ENCODE measurements around the gene MAPKAPK2.

The MAPKAPK2 gene

DNA sequence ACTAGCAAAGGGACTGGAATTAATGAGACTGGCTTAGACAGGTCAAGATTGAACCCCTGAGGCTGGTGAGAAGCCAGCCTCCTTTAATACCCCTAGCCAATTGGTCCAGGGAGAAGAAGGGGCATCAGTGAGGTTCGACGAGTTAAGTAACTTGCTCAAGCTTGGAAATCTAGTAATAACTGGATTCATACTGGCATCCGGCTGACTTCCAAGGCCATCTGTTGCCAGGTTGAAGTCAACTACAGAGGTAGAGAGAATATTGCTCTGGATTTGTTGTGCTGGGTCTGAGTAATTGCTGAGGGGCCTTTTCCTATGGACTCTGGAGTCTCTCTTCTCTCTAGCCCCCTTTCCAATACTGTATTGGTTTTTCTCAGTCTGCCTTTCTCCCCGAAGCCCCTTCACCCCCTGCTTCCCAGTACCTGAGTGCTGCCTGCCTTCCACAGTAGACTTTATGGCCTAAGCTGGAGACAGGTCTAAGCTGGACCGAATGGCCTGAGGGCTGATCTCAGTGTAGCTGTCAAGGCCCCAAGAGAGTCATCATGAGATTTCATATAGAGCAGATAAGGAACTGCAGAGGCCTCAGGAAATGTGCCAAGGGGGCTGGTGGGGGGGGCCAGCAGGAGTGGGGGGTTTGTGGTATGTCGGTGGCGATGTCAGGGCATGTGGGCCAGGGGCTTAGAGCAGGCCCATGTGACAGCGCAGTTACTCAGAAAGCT, 43.4 kb downstream of the MAPKAPK2 start:
- Histone ChIP-seq H3K36me3 (ENCODE audit: control insufficient read depth in 1 of 2, insufficient read depth in 2 of 2, low read length in 2 of 2) (peaks cover 42 to 46% of the 10 kb centered on the region in 2 donors), H3K27ac (ENCODE audit: low read depth, low read length) (no peak overlapping the region), H3K9me3 (ENCODE audit: control insufficient read depth in 1 of 2, low read length in 2 of 2) (no peaks in the 10 kb centered on the region), H3K4me1 (ENCODE audit: control insufficient read depth in 1 of 2, insufficient read depth in 2 of 2, low read length in 2 of 2) (peaks cover 30 to 35% of the 10 kb centered on the region in 2 donors), H3K4me3 (ENCODE audit: low read depth in 1 of 2, low read length in 2 of 2) (no peak overlapping the region), H3K27me3 (ENCODE audit: control insufficient read depth in 1 of 2, insufficient read depth in 2 of 2, low read length in 2 of 2) (no peaks in the 10 kb centered on the region), H3K9ac (ENCODE audit: low read depth in 1 of 2, low read length in 2 of 2) (no peak overlapping the region)

DNA sequence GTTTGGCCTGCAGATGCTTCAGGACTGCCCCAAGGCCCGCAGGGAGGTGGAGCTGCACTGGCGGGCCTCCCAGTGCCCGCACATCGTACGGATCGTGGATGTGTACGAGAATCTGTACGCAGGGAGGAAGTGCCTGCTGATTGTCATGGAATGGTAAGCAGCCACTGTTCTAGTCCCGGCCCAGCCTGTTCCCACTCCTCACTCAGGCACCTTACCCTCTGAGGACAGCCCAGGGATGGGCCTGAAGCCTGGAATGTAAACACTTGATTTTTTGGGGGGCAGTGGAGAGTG, 43.9 kb downstream of the MAPKAPK2 start:
- Histone ChIP-seq H3K9ac (ENCODE audit: low read depth in 1 of 2, low read length in 2 of 2) (no peak overlapping the region), H3K4me1 (ENCODE audit: control insufficient read depth in 1 of 2, insufficient read depth in 2 of 2, low read length in 2 of 2) (peaks cover 25 to 30% of the 10 kb centered on the region in 2 donors), H3K9me3 (ENCODE audit: control insufficient read depth in 1 of 2, low read length in 2 of 2) (no peaks in the 10 kb centered on the region), H3K27ac (ENCODE audit: low read depth, low read length) (no peak overlapping the region), H3K4me3 (ENCODE audit: low read depth in 1 of 2, low read length in 2 of 2) (no peak overlapping the region), H3K36me3 (ENCODE audit: control insufficient read depth in 1 of 2, insufficient read depth in 2 of 2, low read length in 2 of 2) (peaks cover 42 to 49% of the 10 kb centered on the region in 2 donors), H3K27me3 (ENCODE audit: control insufficient read depth in 1 of 2, insufficient read depth in 2 of 2, low read length in 2 of 2) (no peaks in the 10 kb centered on the region)

DNA sequence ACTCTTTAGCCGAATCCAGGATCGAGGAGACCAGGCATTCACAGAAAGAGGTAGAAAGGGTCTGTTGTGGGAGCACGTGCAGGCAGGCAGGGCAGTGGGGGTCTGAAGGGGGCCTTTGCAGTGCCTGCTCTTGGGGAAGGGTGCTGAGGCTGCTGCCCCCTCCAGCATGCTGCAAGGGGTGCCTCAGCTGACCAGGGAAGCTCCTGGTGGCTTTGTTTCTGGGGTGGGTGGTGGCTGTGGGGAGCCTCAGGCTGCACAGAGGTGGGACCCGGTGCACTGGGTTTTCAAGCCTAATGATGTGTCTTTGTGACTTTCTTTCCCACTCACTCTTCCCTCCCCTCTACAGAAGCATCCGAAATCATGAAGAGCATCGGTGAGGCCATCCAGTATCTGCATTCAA, 44.3 kb downstream of the MAPKAPK2 start:
- no peaks in the 10 kb centered on the region for H3K27me3 ChIP-seq (ENCODE audit: control insufficient read depth in 1 of 2, insufficient read depth in 2 of 2, low read length in 2 of 2)
- peaks cover 21 to 26% of the 10 kb centered on the region in 2 donors for H3K4me1 ChIP-seq (ENCODE audit: control insufficient read depth in 1 of 2, insufficient read depth in 2 of 2, low read length in 2 of 2)
- peaks cover 42 to 53% of the 10 kb centered on the region in 2 donors for H3K36me3 ChIP-seq (ENCODE audit: control insufficient read depth in 1 of 2, insufficient read depth in 2 of 2, low read length in 2 of 2)
- H3K27ac ChIP-seq (ENCODE audit: low read depth, low read length) = no peak overlapping the region
- H3K4me3 ChIP-seq (ENCODE audit: low read depth in 1 of 2, low read length in 2 of 2) = no peak overlapping the region
- H3K9ac ChIP-seq (ENCODE audit: low read depth in 1 of 2, low read length in 2 of 2) = no peak overlapping the region
- H3K9me3 ChIP-seq (ENCODE audit: control insufficient read depth in 1 of 2, low read length in 2 of 2) = no peaks in the 10 kb centered on the region

DNA sequence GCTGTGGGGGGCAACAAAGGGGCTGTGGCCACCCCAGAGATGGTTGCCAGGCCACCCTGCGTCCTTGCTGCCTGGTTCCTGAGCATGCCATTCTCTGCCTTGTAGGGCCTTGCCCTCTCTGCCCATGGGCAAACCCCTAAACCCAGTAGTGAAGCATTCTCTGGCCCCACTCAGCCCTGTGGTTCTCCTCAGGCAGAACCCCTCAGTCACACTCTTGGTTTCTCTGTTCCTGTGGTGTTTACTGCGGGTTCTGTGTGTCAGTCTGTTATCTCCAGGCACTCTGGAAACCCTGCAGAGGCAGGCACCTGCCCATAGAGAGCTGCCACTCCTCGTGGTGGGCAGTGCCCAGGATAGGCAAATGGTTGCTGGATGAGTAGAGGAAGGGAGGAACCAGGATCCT, 44.8 kb downstream of the MAPKAPK2 start:
- peaks cover 16 to 21% of the 10 kb centered on the region in 2 donors for H3K4me1 ChIP-seq (ENCODE audit: control insufficient read depth in 1 of 2, insufficient read depth in 2 of 2, low read length in 2 of 2)
- H3K4me3 ChIP-seq (ENCODE audit: low read depth in 1 of 2, low read length in 2 of 2) = no peak overlapping the region
- H3K9ac ChIP-seq (ENCODE audit: low read depth in 1 of 2, low read length in 2 of 2) = no peak overlapping the region
- H3K9me3 ChIP-seq (ENCODE audit: control insufficient read depth in 1 of 2, low read length in 2 of 2) = no peaks in the 10 kb centered on the region
- no peaks in the 10 kb centered on the region for H3K27me3 ChIP-seq (ENCODE audit: control insufficient read depth in 1 of 2, insufficient read depth in 2 of 2, low read length in 2 of 2)
- no peak overlapping the region for H3K27ac ChIP-seq (ENCODE audit: low read depth, low read length)
- peaks cover 42 to 53% of the 10 kb centered on the region in 2 donors for H3K36me3 ChIP-seq (ENCODE audit: control insufficient read depth in 1 of 2, insufficient read depth in 2 of 2, low read length in 2 of 2)

DNA sequence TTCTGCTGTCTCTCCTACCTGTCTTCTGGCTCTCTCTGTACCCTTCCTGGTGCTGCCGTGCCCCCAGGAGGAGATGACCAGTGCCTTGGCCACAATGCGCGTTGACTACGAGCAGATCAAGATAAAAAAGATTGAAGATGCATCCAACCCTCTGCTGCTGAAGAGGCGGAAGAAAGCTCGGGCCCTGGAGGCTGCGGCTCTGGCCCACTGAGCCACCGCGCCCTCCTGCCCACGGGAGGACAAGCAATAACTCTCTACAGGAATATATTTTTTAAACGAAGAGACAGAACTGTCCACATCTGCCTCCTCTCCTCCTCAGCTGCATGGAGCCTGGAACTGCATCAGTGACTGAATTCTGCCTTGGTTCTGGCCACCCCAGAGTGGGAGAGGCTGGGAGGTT, 47.8 kb downstream of the MAPKAPK2 start:
- Histone ChIP-seq H3K4me1 (ENCODE audit: control insufficient read depth in 1 of 2, insufficient read depth in 2 of 2, low read length in 2 of 2) (peaks cover 5 to 8% of the 10 kb centered on the region in 2 donors), H3K27ac (ENCODE audit: low read depth, low read length) (no peak overlapping the region), H3K36me3 (ENCODE audit: control insufficient read depth in 1 of 2, insufficient read depth in 2 of 2, low read length in 2 of 2) (peaks cover 55 to 68% of the 10 kb centered on the region in 2 donors), H3K27me3 (ENCODE audit: control insufficient read depth in 1 of 2, insufficient read depth in 2 of 2, low read length in 2 of 2) (no peaks in the 10 kb centered on the region), H3K9ac (ENCODE audit: low read depth in 1 of 2, low read length in 2 of 2) (no peak overlapping the region), H3K4me3 (ENCODE audit: low read depth in 1 of 2, low read length in 2 of 2) (no peak overlapping the region), H3K9me3 (ENCODE audit: control insufficient read depth in 1 of 2, low read length in 2 of 2) (no peaks in the 10 kb centered on the region)

DNA sequence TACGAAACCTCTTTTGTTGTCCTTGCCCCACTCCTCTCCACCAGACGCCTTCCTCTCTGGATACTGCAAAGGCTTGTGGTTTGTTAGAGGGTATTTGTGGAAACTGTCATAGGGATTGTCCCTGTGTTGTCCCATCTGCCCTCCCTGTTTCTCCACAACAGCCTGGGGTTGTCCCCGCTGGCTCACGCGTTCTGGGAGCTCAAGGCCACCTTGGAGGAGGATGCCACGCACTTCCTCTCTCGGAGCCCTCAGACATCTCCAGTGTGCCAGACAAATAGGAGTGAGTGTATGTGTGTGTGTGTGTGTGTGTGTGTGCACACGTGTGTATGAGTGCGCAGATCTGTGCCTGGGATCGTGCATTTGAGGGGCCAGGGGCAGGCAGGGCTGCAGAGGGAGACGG, 48.3 kb downstream of the MAPKAPK2 start:
- Histone ChIP-seq H3K4me1 (ENCODE audit: control insufficient read depth in 1 of 2, insufficient read depth in 2 of 2, low read length in 2 of 2) (peaks cover 9 to 10% of the 10 kb centered on the region in 2 donors), H3K9me3 (ENCODE audit: control insufficient read depth in 1 of 2, low read length in 2 of 2) (no peaks in the 10 kb centered on the region), H3K9ac (ENCODE audit: low read depth in 1 of 2, low read length in 2 of 2) (no peak overlapping the region), H3K36me3 (ENCODE audit: control insufficient read depth in 1 of 2, insufficient read depth in 2 of 2, low read length in 2 of 2) (peaks cover 55 to 68% of the 10 kb centered on the region in 2 donors), H3K27ac (ENCODE audit: low read depth, low read length) (no peak overlapping the region), H3K27me3 (ENCODE audit: control insufficient read depth in 1 of 2, insufficient read depth in 2 of 2, low read length in 2 of 2) (no peaks in the 10 kb centered on the region), H3K4me3 (ENCODE audit: low read depth in 1 of 2, low read length in 2 of 2) (no peak overlapping the region)

DNA sequence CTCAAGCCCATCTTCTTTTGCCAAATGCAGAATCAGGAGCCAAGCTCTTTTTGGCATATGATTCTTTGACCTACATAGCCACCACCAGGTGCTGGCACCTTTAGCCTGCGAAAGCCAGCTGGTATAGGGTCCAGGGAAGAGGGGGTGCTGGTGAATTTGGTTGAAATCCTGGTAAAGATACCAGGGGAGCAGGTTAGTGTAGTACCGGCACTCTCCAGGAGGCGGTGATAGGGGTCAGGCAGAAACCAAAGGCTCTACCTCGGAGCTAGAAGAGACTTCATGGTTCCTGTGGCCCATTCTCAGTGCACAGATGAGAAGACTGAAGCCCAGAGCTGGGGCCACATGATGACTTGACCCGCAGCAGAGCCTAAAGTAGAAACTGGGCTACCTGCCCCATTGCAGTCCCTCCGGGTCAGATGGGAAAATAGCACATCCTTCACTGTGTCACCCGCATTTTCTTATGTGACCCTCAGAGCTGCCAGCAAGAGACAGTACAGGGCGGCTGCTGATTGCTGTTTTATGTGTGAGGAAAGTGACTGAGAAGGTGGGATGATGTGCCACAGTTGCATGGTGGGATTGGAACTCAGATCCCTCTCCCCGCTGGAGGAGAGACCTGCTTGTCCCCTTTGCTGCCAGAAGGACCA, 49.9 kb downstream of the MAPKAPK2 start:
- Histone ChIP-seq H3K4me3 (ENCODE audit: low read depth in 1 of 2, low read length in 2 of 2) (no peak overlapping the region), H3K9me3 (ENCODE audit: control insufficient read depth in 1 of 2, low read length in 2 of 2) (no peaks in the 10 kb centered on the region), H3K27me3 (ENCODE audit: control insufficient read depth in 1 of 2, insufficient read depth in 2 of 2, low read length in 2 of 2) (no peaks in the 10 kb centered on the region), H3K27ac (ENCODE audit: low read depth, low read length) (no peak overlapping the region), H3K9ac (ENCODE audit: low read depth in 1 of 2, low read length in 2 of 2) (no peak overlapping the region), H3K4me1 (ENCODE audit: control insufficient read depth in 1 of 2, insufficient read depth in 2 of 2, low read length in 2 of 2) (peaks cover 13 to 15% of the 10 kb centered on the region in 2 donors), H3K36me3 (ENCODE audit: control insufficient read depth in 1 of 2, insufficient read depth in 2 of 2, low read length in 2 of 2) (peaks cover 46 to 56% of the 10 kb centered on the region in 2 donors)

DNA sequence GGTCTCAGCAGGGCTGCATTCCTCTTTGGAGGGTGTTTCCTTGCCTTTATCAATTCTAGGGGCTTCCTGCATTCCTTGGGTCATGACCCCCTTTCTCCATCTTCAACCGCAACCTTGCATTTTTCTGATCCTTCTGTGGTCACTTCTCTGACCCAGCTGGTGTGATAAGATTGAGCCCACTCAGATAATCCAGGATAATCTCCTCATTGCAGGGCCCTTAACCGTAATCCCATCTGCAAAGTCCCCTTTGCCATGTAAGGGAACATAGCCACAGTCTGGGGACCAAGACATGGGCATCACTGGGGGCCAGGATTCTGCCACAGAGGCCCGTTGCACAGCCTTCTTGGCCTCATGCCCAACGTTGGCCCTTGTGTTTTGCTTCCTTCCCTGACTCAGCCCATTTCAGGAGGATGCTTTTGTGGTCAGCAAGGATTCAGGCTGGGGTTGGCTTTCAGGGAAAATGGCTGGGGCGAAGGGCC, 50.9 kb downstream of the MAPKAPK2 start:
- no peaks in the 10 kb centered on the region for H3K27me3 ChIP-seq (ENCODE audit: control insufficient read depth in 1 of 2, insufficient read depth in 2 of 2, low read length in 2 of 2)
- H3K4me3 ChIP-seq (ENCODE audit: low read depth in 1 of 2, low read length in 2 of 2) = no peak overlapping the region
- no peaks in the 10 kb centered on the region for H3K9me3 ChIP-seq (ENCODE audit: control insufficient read depth in 1 of 2, low read length in 2 of 2)
- H3K36me3 ChIP-seq (ENCODE audit: control insufficient read depth in 1 of 2, insufficient read depth in 2 of 2, low read length in 2 of 2) = peaks cover 37 to 47% of the 10 kb centered on the region in 2 donors
- peaks cover 13 to 15% of the 10 kb centered on the region in 2 donors for H3K4me1 ChIP-seq (ENCODE audit: control insufficient read depth in 1 of 2, insufficient read depth in 2 of 2, low read length in 2 of 2)
- no peak overlapping the region for H3K9ac ChIP-seq (ENCODE audit: low read depth in 1 of 2, low read length in 2 of 2)
- H3K27ac ChIP-seq (ENCODE audit: low read depth, low read length) = no peak overlapping the region

DNA sequence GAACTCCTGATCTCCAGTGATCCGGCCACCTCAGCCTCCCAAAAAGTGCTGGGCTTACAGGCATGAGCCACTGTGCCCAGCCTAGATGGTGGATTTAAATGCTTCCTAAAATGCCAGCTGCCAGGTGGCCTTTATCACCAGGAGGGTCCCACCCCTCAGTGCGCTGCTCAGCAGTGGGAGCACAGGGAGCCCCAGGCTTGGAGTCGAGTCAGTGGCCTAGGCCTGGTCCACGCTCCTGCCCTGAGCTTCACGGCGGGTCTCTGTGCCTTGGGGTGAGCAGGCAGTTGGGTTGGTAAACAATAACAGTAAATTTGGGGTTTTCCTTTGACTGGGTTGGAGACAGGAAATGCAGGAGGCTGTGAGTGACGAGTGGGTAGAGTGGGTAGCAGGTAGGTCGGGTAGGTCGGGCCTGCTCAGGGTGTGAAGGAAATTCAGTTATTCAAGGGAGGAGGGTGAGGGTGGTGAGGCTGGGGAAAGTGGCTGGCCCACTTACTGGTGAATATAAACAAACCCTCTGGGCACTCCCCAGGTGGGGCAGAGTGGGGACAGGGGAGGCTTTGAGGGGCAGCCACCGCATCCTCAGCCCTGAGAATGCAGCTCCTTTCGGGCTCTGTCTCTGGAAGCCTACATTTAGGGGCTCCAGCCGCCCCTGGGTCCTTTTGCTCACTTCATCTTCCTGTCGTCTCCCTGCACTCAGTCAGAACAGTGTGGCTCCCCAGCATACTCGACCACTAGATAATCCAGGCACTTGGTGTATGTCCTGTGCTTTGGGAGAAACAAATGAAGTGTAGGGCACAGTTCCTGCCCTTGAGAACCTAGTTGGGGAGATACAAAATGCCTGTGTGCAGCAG, 52.4 kb downstream of the MAPKAPK2 start:
- Histone ChIP-seq H3K9me3 (ENCODE audit: control insufficient read depth in 1 of 2, low read length in 2 of 2) (no peaks in the 10 kb centered on the region), H3K27me3 (ENCODE audit: control insufficient read depth in 1 of 2, insufficient read depth in 2 of 2, low read length in 2 of 2) (no peaks in the 10 kb centered on the region), H3K9ac (ENCODE audit: low read depth in 1 of 2, low read length in 2 of 2) (peak overlapping the region in 1 of 2 donors; percentile 24), H3K27ac (ENCODE audit: low read depth, low read length) (no peak overlapping the region), H3K36me3 (ENCODE audit: control insufficient read depth in 1 of 2, insufficient read depth in 2 of 2, low read length in 2 of 2) (peaks cover 23 to 32% of the 10 kb centered on the region in 2 donors), H3K4me3 (ENCODE audit: low read depth in 1 of 2, low read length in 2 of 2) (no peak overlapping the region), H3K4me1 (ENCODE audit: control insufficient read depth in 1 of 2, insufficient read depth in 2 of 2, low read length in 2 of 2) (peaks cover 13 to 15% of the 10 kb centered on the region in 2 donors)

DNA sequence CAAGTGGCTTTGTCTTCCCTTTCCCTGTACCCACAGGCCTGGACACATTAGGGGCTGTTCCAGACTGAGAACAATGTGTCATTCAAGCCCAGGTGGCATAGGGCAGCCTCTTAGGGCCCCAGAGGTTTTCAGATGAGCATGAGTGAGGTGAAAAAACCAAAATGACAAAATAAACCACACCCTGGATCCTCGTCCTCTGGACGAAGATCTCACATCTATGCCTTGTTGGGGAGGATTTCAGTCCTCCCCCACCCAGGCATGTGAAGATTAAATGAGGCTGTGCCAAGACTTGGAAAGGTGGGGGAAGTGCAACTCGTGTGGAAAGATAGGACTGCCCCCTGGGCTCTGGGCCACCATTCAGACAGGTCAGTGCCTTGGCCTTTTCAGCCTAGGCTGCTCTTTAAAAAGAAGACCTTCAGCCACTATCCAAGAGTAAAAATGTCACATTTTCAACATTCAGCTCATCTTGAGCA, 53.1 kb downstream of the MAPKAPK2 start:
- H3K4me1 ChIP-seq (ENCODE audit: control insufficient read depth in 1 of 2, insufficient read depth in 2 of 2, low read length in 2 of 2) = peaks cover 13 to 15% of the 10 kb centered on the region in 2 donors
- peak overlapping the region in 1 of 2 donors; percentile 24 for H3K9ac ChIP-seq (ENCODE audit: low read depth in 1 of 2, low read length in 2 of 2)
- H3K9me3 ChIP-seq (ENCODE audit: control insufficient read depth in 1 of 2, low read length in 2 of 2) = no peaks in the 10 kb centered on the region
- H3K27me3 ChIP-seq (ENCODE audit: control insufficient read depth in 1 of 2, insufficient read depth in 2 of 2, low read length in 2 of 2) = no peaks in the 10 kb centered on the region
- no peak overlapping the region for H3K4me3 ChIP-seq (ENCODE audit: low read depth in 1 of 2, low read length in 2 of 2)
- no peak overlapping the region for H3K27ac ChIP-seq (ENCODE audit: low read depth, low read length)
- peaks cover 17 to 25% of the 10 kb centered on the region in 2 donors for H3K36me3 ChIP-seq (ENCODE audit: control insufficient read depth in 1 of 2, insufficient read depth in 2 of 2, low read length in 2 of 2)
